Peyer's patch (tissue), 4 donors: ENCODE measurements around the gene DOC2A.

Experiments
- POLR2A ChIP-seq, 2 donors: fragments of 450-650 bp; IDR thresholded peaks; one replicate each; pipeline ENCODE4 v1.5.1; 2017; ENCODE audit warnings: antibody characterized with exemption in 2 of 2, mild to moderate bottlenecking in 2 of 2, moderate library complexity in 2 of 2
- TF ChIP-seq, protein P1 (sequence below), 6 experiments: fragments of 450-650 bp in 4 of 6; fragments of 200-600 bp in 2 of 6; sonication (generic) in 1 of 6; IDR thresholded peaks; one replicate each; pipeline ENCODE4 v1.5.1; 2017 to 2019; ENCODE audit warnings: antibody characterized with exemption in 6 of 6, mild to moderate bottlenecking in 3 of 6, moderate library complexity in 1 of 6

DNA sequence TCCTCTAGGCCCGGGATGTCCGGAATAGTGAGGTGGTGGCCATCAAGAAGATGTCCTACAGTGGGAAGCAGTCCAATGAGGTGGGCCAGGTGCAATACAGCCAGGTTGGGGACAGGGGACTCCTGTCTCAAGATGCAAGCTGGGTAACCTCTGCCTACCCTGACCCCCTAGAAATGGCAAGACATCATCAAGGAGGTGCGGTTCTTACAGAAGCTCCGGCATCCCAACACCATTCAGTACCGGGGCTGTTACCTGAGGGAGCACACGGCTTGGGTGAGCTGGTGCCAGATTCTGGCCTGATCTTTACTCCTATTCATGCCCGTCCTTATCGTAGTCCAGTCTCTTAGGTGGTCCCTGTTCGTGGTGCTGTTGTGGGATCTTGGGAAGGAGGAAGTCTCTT lies 32.7 kb downstream of the DOC2A start:
- TF ChIP-seq, protein P1, sequence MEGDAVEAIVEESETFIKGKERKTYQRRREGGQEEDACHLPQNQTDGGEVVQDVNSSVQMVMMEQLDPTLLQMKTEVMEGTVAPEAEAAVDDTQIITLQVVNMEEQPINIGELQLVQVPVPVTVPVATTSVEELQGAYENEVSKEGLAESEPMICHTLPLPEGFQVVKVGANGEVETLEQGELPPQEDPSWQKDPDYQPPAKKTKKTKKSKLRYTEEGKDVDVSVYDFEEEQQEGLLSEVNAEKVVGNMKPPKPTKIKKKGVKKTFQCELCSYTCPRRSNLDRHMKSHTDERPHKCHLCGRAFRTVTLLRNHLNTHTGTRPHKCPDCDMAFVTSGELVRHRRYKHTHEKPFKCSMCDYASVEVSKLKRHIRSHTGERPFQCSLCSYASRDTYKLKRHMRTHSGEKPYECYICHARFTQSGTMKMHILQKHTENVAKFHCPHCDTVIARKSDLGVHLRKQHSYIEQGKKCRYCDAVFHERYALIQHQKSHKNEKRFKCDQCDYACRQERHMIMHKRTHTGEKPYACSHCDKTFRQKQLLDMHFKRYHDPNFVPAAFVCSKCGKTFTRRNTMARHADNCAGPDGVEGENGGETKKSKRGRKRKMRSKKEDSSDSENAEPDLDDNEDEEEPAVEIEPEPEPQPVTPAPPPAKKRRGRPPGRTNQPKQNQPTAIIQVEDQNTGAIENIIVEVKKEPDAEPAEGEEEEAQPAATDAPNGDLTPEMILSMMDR (IDR thresholded peaks at IDR 0.05): no peak
- no peak for TF ChIP-seq POLR2A (IDR thresholded peaks at IDR 0.05)
